Measurements from ENCODE around the gene MESP2. TPM values are rescaled to one million over a fixed set of nuclear protein-coding genes. Genes with fewer than 3 reads are reported as not detected.

The MESP2 gene
- total and polyA plus RNA-seq, 4 donors, result 0.03 TPM; not detected in 3

GRCh38 chr15:89749526-89749925 lies 26.6 kb upstream of the MESP2 start:
- no peak for DNase-seq (ENCODE audit: low spot score)
- WGBS, result 78% methylated on average over 4 of the region's 4 CpGs
- no peak for TF ChIP-seq JUND (IDR thresholded peaks at IDR 0.05)
- no peak for TF ChIP-seq RAD21 (IDR thresholded peaks at IDR 0.05)
- no peak for TF ChIP-seq EGR1 (IDR thresholded peaks at IDR 0.05; ENCODE audit: low read depth in 2 of 2)
- Histone ChIP-seq H3K9ac (ENCODE audit: low read depth in 1 of 2, low read length in 2 of 2) (no peak overlapping the region), H3K27me3 (ENCODE audit: control insufficient read depth in 4 of 4, insufficient read depth in 4 of 4, low read length in 3 of 4) (no peaks in the 10 kb centered on the region), H3K9me3 (ENCODE audit: control insufficient read depth in 4 of 4, low read length in 3 of 4) (no peaks in the 10 kb centered on the region), H3K36me3 (ENCODE audit: control insufficient read depth in 4 of 4, insufficient read depth in 3 of 4, low read depth in 1 of 4, low read length in 3 of 4) (no peaks in the 10 kb centered on the region), H3K4me3 (ENCODE audit: low read depth in 1 of 3, low read length in 3 of 3) (no peak overlapping the region), H3K4me1 (ENCODE audit: control insufficient read depth in 4 of 4, insufficient read depth in 4 of 4, low read length in 3 of 4) (peaks cover 0 to 17% (median 6%) of the 10 kb centered on the region in 4 donors), H3K27ac (ENCODE audit: low read depth in 1 of 2, low read length in 2 of 2) (no peak overlapping the region)

GRCh38 chr15:89749951-89750559 lies 26.1 kb upstream of the MESP2 start:
- no peaks in the 10 kb centered on the region for H3K27me3 ChIP-seq (ENCODE audit: control insufficient read depth in 4 of 4, insufficient read depth in 4 of 4, low read length in 3 of 4)
- peaks cover 0 to 17% (median 6%) of the 10 kb centered on the region in 4 donors for H3K4me1 ChIP-seq (ENCODE audit: control insufficient read depth in 4 of 4, insufficient read depth in 4 of 4, low read length in 3 of 4)
- peak overlapping the region in 2 of 3 donors; percentile 55 to 67 for H3K4me3 ChIP-seq (ENCODE audit: low read depth in 1 of 3, low read length in 3 of 3)
- no peaks in the 10 kb centered on the region for H3K36me3 ChIP-seq (ENCODE audit: control insufficient read depth in 4 of 4, insufficient read depth in 3 of 4, low read depth in 1 of 4, low read length in 3 of 4)
- H3K9me3 ChIP-seq (ENCODE audit: control insufficient read depth in 4 of 4, low read length in 3 of 4), result no peaks in the 10 kb centered on the region
- peak overlapping the region in 1 of 2 donors; percentile 49 for H3K9ac ChIP-seq (ENCODE audit: low read depth in 1 of 2, low read length in 2 of 2)
- 13% methylated on average over 41 of the region's 41 CpGs for WGBS
- no peak for DNase-seq (ENCODE audit: low spot score)
- TF ChIP-seq ZBTB33 (IDR thresholded peaks at IDR 0.05) (no peak), CTCF (IDR thresholded peaks at IDR 0.05; ENCODE audit: low read depth, low read length, missing input control) (no peak), GABPA (IDR thresholded peaks at IDR 0.05 in 1 of 2, conservative IDR thresholded peaks at IDR 0.05 in 1 of 2) (no peak), YY1 (IDR thresholded peaks at IDR 0.05) (no peak), HNF4A (conservative IDR thresholded peaks at IDR 0.05) (no peak), EGR1 (IDR thresholded peaks at IDR 0.05; ENCODE audit: low read depth in 2 of 2) (no peak), ATF3 (IDR thresholded peaks at IDR 0.05) (no peak), MAX (IDR thresholded peaks at IDR 0.05) (no peak), FOXA1 (IDR thresholded peaks at IDR 0.05) (no peak), RXRA (IDR thresholded peaks at IDR 0.05) (no peak), TAF1 (conservative IDR thresholded peaks at IDR 0.05) (no peak), NR2F2 (IDR thresholded peaks at IDR 0.05) (no peak), FOXA2 (IDR thresholded peaks at IDR 0.05) (no peak), JUND (IDR thresholded peaks at IDR 0.05) (no peak)
- H3K27ac ChIP-seq (ENCODE audit: low read depth in 1 of 2, low read length in 2 of 2), result peak overlapping the region in 1 of 2 donors; percentile 39

Data from liver (tissue), 9 donors.